DND-41 (cell line): Measurements from ENCODE around the gene RORC.

Experiments
- CTCF ChIP-seq: IDR thresholded peaks from 2 replicates; pipeline ENCODE4 v1.5.1; 2012; ENCODE audit warnings: borderline replicate concordance, low read length, moderate library complexity, mild to moderate bottlenecking; ENCODE audit not compliant: poor library complexity, severe bottlenecking; ENCODE audit errors: extremely low read depth
- EZH2 ChIP-seq: IDR thresholded peaks from 3 replicates; pipeline ENCODE4 v1.6.1; 2012; ENCODE audit warnings: borderline replicate concordance, low read depth, mild to moderate bottlenecking, moderate library complexity, low read length, inconsistent platforms; ENCODE audit not compliant: severe bottlenecking

- TF ChIP-seq EZH2 = no peak
- no peak for TF ChIP-seq CTCF
These were observed 32.2 kb downstream of the RORC start for GRCh38 chr1:151799179-151800022.
